Activated T-cell treated with anti-CD3 and anti-CD28 coated beads, Interleukin-2, amount 50 U/mL, for 48 hours (primary cell): ENCODE results near the gene MYEOV.

Source experiments
- DNase-seq, 2 experiments: peaks; one replicate each; pipeline ENCODE4 v3.0.0-alpha.2; 2020

Gene MYEOV

GRCh38 chr11:69320756-69321741 lies 27.1 kb downstream of the MYEOV start:
- DNase-seq: no peak

- no peak for DNase-seq
Measured at GRCh38 chr11:69321877-69322361, 28.0 kb downstream of the MYEOV start.

GRCh38 chr11:69325446-69325845 lies 31.5 kb downstream of the MYEOV start:
- DNase-seq: peak in 1 of 2 experiments; percentile 2

GRCh38 chr11:69326622-69327219 lies 32.8 kb downstream of the MYEOV start:
- DNase-seq: no peak

- no peak for DNase-seq
Measured at GRCh38 chr11:69327741-69328191, 33.8 kb downstream of the MYEOV start.

- no peak for DNase-seq
Measured at GRCh38 chr11:69328231-69328630, 34.3 kb downstream of the MYEOV start.

- DNase-seq: no peak
Measured at GRCh38 chr11:69329581-69329980, 35.6 kb downstream of the MYEOV start.

GRCh38 chr11:69330330-69330729 lies 36.4 kb downstream of the MYEOV start:
- DNase-seq: no peak

- DNase-seq: peak in 1 of 2 experiments; percentile 8
Measured at GRCh38 chr11:69333149-69333710, 39.3 kb downstream of the MYEOV start.

- no peak for DNase-seq
Measured at GRCh38 chr11:69333879-69334278, 39.9 kb downstream of the MYEOV start.

GRCh38 chr11:69335007-69335780 lies 41.2 kb downstream of the MYEOV start:
- DNase-seq: no peak

GRCh38 chr11:69335781-69336405 lies 41.9 kb downstream of the MYEOV start:
- peak in 1 of 2 experiments; percentile 15 for DNase-seq

- DNase-seq: peak; percentile 44 to 50
Measured at GRCh38 chr11:69337211-69337721, 43.3 kb downstream of the MYEOV start.

GRCh38 chr11:69339041-69339733 lies 45.2 kb downstream of the MYEOV start:
- DNase-seq: peak; percentile 12 to 15

GRCh38 chr11:69339983-69340565 lies 46.1 kb downstream of the MYEOV start:
- peak; percentile 17 to 20 for DNase-seq

- DNase-seq: peak; percentile 5 to 9
Measured at GRCh38 chr11:69342588-69343330, 48.8 kb downstream of the MYEOV start.

GRCh38 chr11:69343401-69344321 lies 49.7 kb downstream of the MYEOV start:
- DNase-seq: peak; percentile 3 to 4

GRCh38 chr11:69344570-69345145 lies 50.7 kb downstream of the MYEOV start:
- peak in 1 of 2 experiments; percentile 9 for DNase-seq
